Measurements from ENCODE around the gene HUWE1.

DNA sequence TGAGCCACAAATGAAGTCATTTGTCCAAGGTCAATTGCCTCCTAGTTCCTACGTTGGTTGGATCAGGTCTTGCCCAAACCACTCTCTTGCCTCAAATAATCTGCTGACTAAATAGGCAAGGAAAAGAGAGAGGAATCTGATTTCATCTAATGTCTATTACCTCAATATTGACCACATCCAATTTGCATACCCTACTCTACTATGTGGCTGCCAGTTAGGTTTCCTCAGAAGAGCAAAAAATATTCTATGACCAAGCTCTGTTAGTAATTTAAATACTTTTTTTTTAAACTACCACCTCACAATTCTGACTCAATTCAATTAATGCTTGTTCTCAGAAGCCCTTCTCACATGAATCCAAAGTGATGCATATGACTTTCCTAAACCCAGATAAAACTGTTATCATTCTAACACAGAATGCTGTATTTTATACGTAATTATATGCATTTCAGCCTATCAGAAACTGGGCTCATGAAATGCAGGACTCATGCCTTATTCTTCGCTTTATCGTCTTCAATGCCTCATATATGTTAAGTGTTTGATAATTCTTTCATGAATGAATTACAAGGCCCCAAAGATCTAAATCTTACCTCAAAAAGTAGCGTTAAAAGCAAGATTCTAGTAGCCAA is 98.6 kb downstream of the HUWE1 start:
- TF ChIP-seq, protein P1, sequence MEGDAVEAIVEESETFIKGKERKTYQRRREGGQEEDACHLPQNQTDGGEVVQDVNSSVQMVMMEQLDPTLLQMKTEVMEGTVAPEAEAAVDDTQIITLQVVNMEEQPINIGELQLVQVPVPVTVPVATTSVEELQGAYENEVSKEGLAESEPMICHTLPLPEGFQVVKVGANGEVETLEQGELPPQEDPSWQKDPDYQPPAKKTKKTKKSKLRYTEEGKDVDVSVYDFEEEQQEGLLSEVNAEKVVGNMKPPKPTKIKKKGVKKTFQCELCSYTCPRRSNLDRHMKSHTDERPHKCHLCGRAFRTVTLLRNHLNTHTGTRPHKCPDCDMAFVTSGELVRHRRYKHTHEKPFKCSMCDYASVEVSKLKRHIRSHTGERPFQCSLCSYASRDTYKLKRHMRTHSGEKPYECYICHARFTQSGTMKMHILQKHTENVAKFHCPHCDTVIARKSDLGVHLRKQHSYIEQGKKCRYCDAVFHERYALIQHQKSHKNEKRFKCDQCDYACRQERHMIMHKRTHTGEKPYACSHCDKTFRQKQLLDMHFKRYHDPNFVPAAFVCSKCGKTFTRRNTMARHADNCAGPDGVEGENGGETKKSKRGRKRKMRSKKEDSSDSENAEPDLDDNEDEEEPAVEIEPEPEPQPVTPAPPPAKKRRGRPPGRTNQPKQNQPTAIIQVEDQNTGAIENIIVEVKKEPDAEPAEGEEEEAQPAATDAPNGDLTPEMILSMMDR (IDR thresholded peaks at IDR 0.05 in 8 of 11, conservative IDR thresholded peaks at IDR 0.05 in 3 of 11): no peak
- no peak for TF ChIP-seq POLR2A (IDR thresholded peaks at IDR 0.05)
- no peak for TF ChIP-seq POLR2AphosphoS5 (IDR thresholded peaks at IDR 0.05)
